GM12874 (cell line): ENCODE measurements around the gene BMPR1B.

Experiments used
- CTCF ChIP-seq: IDR thresholded peaks from 2 replicates; pipeline ENCODE4 v1.5.1; 2011; ENCODE audit warnings: low read depth, mild to moderate bottlenecking, control low read depth, low read length, moderate library complexity; ENCODE audit not compliant: insufficient read depth

BMPR1B gene

DNA sequence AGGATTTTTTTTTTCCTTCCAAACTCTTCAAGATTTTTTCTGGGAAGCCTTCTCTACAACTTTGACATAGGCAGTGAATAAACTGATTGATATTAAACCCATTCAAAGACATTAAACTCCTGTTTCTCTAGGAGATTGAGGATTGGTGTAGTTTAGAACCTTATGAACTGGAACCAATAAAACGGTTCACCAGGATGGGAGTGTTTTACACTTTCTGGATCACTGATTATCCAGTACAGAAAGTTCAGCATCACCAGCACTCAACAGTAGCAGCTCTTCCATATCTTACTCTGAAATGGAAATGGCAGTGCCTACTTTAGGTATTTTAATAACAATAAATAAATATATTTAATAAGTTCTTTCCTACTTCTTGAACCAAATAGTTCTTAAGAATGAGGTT lies 76.7 kb downstream of the BMPR1B start:
- no peak for TF ChIP-seq CTCF

GRCh38 chr4:94841864-94842221 lies 84.1 kb downstream of the BMPR1B start:
- no peak for TF ChIP-seq CTCF

GRCh38 chr4:94843216-94843615 lies 85.5 kb downstream of the BMPR1B start:
- TF ChIP-seq CTCF = no peak

DNA sequence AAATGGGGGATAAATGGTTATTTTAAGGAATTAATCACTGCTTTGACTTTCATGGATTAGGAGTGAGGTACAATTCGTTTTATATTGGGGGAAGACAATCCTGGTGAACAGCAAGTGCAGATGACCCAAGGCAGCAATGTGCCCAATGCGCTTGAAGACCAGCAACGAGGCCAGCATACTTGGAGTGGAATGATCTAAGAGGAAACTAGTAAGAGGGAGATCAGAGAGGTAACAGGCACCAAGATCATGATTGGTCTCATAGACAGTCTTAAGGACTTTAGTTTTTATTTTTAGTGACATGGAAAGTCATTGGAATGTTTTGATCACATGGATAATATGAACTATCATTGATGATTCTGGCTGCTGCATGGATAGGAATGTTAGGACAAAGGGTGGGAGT lies 90.6 kb downstream of the BMPR1B start:
- TF ChIP-seq CTCF = no peak

DNA sequence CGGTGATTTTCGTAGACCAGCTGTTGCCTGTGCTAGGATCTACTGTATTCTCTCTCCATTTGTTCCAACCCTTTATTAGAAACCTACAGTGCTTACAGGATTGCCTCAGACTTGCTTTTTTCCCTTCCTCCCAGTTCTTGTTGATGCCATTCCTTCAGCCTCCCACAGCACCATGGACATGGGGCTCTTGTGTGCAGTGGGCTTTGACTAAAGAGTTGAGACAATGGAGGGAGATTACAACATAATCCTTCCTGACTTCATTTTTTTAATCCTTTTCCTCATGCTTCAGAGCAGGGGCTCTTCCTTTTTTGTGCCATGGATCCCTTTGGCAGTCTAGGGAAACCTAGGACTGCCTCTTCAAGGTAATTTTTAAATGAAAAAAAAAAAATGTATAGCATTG lies 92.1 kb downstream of the BMPR1B start:
- no peak for TF ChIP-seq CTCF

- no peak for TF ChIP-seq CTCF
Measured at GRCh38 chr4:94852616-94853015, 94.9 kb downstream of the BMPR1B start.

DNA sequence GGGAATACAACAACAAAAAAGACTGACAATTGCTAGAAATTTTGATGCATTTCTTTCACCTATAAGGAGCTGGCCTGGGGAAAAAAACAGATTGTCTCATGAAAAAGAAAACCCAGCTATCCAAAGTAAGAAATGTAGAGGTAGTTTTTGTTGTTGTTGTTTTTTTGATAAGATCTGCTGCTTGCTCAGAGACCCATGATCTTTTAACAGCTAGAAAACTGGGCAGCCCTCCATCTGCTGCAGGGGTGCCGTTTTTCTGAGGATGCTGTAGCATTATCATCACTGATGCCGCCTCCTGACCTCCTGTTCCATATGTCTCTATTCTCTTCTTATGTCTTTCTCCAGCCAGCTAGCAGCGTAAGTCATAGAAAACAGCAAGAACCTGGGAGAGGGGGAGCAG lies 98.3 kb downstream of the BMPR1B start:
- TF ChIP-seq CTCF = no peak

DNA sequence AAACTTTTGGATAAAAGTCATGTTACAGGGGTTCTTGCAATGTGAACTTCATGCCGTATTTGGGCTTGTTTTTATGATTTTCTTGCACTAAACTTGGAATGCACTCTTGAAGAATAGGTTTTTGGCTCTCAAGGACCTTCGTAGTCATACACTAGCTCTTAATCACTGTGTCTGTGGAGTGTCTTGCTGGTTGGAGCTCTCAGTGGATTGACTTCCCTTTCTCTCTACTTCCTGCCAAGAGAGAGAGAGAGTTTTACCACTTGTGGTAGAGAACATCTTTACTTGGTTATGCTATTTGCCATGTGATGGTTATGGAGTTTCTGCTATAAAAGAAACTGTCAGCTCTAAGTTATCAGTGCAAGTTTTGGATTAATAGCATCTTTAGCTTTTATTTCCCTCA lies 112.4 kb downstream of the BMPR1B start:
- TF ChIP-seq CTCF = no peak
